Breast epithelium (tissue), 3 donors: ENCODE measurements around the gene GPLD1.

ENCODE experiments used
- POLR2A ChIP-seq: fragments of 450-650 bp; IDR thresholded peaks from one replicate; pipeline ENCODE4 v1.6.1; 2016; ENCODE audit warnings: antibody characterized with exemption, mild to moderate bottlenecking, moderate library complexity
- POLR2AphosphoS5 ChIP-seq, 3 donors: sonication (generic); formaldehyde crosslinking; IDR thresholded peaks; one replicate each; pipeline ENCODE4 v1.6.1; 2017; ENCODE audit warnings: antibody characterized with exemption in 3 of 3

DNA sequence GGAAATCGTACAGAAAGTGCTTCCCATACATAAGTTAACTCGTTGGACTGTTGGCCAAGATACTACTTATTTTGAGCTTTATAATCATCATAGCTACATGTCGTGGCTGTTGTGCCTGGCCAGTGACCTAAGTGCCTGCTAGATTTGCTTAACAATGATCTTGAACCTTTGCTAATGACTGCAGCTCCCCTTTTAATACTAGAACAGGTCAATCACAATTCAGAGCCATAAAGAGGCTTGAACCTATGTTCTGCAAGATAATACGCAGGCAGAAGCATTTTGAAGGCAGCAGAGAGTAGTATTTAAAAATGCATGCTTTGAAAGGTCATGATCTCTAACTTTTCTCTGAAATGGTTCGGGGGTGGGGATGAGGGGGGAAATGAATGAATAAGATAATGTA lies 84.1 kb downstream of the GPLD1 start:
- no peak for TF ChIP-seq POLR2A
- TF ChIP-seq POLR2AphosphoS5 (IDR thresholded peaks at IDR 0.05), result no peak
